ENCODE data around the gene VAMP5. TPM values are rescaled to one million over a fixed set of nuclear protein-coding genes. Genes with fewer than 3 reads are reported as not detected.
A peak's percentile ranks its signal among the peaks of the same experiment; 100 is the strongest.

The VAMP5 gene
- total RNA-seq (100 to 1,000 TPM in 1 of 4 donors, 10 to 100 TPM in 3; 79.1 to 113 (median 81.1) TPM), polyA plus RNA-seq (127 TPM)
- long read RNA-seq, donor 1, transcript VAMP5-201 (3 exons, 689 nt) = major isoform, 56 of 69 reads
- long read RNA-seq, donor 1, partial matches to known transcripts = 2 of 69 reads
- long read RNA-seq, donor 1, other reads (novel, unspliced or antisense) = 11 of 69 reads
- long read RNA-seq, donor 2, transcript VAMP5-201 (3 exons, 689 nt) = major isoform, 32 of 40 reads
- long read RNA-seq, donor 2, partial matches to known transcripts = 3 of 40 reads
- long read RNA-seq, donor 2, other reads (novel, unspliced or antisense) = 5 of 40 reads
- long read RNA-seq, donor 3, transcript VAMP5-201 (3 exons, 689 nt) = major isoform, 19 of 21 reads
- long read RNA-seq, donor 3, partial matches to known transcripts = 1 of 21 reads
- long read RNA-seq, donor 3, other reads (novel, unspliced or antisense) = 1 of 21 reads
- long read RNA-seq, donor 4, transcript VAMP5-201 (3 exons, 689 nt) = major isoform, 27 of 30 reads
- long read RNA-seq, donor 4, partial matches to known transcripts = 1 of 30 reads
- long read RNA-seq, donor 4, other reads (novel, unspliced or antisense) = 1 of 30 reads

DNA sequence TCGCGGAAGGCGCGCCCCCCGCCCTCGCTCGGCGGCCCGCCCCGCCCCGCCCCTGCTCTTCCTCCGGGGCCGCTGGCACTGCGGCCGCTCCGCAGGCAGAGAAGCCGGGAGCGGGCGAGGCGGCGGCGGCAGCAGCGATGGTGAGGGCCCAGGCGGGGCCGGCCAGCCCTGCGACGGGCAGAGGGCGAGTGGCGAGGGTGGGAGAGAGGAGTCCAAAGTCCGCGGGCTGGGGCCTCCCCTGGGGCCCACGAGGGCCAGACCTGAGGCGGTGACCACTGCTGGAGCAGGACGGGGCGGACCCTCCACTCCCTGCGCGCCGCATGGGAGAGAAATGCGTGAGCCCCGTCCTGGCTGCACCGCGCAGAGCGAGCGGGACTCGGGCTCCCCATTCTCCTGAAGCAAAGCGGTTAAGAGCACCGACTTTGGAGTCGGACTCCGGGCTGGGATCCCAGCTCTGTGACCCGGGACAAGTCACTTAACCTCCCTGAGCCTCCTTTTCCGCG is at the start of gene VAMP5:
Gene VAMP5 (plus strand): TSS at position 78 of the 503 bp plus-strand sequence. CDS start 60 bp downstream, at position 138.
- DNase-seq (peak; percentile 55 to 83 (median 82)), ATAC-seq (peak; percentile 58 to 64)
- Histone ChIP-seq H3K27ac (ENCODE audit: low read length) (peak within 1 kb of the TSS; percentile 95), H3K27me3 (ENCODE audit: control insufficient read depth, insufficient read depth) (no peaks in the 10 kb centered on the region), H3K4me3 (ENCODE audit: low read length) (peak within 1 kb of the TSS; percentile 71), H3K9me3 (ENCODE audit: control insufficient read depth, low read length) (no peaks in the 10 kb centered on the region), H3K4me1 (ENCODE audit: control insufficient read depth, insufficient read depth, low read length) (peaks cover 23% of the 10 kb centered on the region)
- intact Hi-C loops (cut with DNase I) = no loop called here
- 4% methylated on average over 52 of the region's 52 CpGs for WGBS

- WGBS = 71% methylated on average over 3 of the region's 3 CpGs
- Histone ChIP-seq H3K4me3 (ENCODE audit: low read length) (no peak overlapping the region), H3K27me3 (ENCODE audit: control insufficient read depth, insufficient read depth) (no peaks in the 10 kb centered on the region), H3K9me3 (ENCODE audit: control insufficient read depth, low read length) (no peaks in the 10 kb centered on the region), H3K4me1 (ENCODE audit: control insufficient read depth, insufficient read depth, low read length) (no peaks in the 10 kb centered on the region), H3K27ac (ENCODE audit: low read length) (no peak overlapping the region)
- intact Hi-C loops (cut with DNase I) = loop anchor here in 3 of 4 donors (5.0 kb wide), 2 partner anchors 33 to 98 kb away; no protein-coding TSS in a partner anchor
- ATAC-seq = no peak
- DNase-seq = no peak
Measured at GRCh38 chr2:85534881-85535280, 49.4 kb upstream of the VAMP5 start.

DNA sequence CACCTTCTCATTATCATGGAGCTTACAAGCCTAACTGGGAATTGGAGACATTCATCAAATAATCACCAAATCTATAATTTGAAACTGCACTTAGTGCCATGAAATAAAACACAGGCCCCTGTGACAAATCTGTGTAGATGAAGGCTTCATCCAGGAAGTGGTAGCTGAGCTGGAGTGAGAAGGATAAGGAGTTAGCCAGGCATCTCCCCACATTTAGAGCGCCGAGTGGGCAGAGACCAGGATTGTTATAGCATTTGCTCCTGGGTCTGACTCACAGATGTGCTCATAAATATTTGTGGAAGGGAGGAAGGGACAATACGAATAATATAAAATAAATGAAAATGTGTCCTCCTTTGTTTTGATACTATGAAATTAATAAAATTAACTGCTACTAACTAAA is 47.8 kb upstream of the VAMP5 start:
- WGBS = 81% methylated on average over 3 of the region's 3 CpGs
- no peak overlapping the region for H3K4me3 ChIP-seq (ENCODE audit: low read length)

DNA sequence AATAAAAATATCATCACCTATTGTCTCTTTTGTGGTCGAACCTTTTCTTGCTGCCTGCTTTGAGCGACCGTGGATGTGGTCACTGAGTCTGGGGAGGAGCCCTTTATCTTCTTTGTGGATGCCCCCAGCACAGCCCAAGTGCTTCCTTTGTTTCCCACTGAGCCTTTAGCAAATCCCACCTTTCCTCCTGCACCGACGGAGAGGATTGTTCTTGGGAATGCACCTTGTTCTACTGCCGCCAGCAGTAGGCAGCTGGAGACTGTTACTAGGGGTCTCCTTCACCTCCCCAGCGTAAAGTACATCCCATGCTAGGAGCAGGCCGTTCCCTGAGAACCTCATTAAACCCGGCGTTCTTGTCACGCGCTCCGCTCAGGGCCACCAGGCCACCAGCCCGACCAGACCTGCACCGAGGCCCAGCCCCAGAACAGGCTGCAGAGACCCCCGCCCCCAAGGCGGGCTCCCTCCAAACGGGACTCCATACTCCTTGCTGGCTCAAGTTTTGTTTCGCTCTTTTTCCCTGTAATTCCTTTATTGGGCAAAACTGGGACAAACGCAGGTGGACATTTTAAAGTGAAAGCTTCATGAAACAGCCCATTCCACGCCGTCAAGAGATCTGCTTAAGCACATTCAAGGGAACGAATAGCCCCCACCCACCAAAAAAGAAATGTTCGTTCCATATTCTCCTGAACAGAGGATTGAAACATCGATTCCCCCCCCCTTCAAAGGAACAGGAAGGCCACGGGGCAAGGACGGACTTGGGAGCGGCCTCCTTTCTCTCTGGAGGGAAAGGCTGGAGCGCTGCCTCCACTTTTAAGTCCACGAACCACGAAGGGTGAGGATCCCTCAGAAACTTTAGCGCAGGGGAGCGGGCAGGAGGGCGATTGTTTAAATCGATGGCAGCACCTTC is 46.4 kb upstream of the VAMP5 start:
- ATAC-seq (peak; percentile 24 to 26), DNase-seq (peak; percentile 53 to 81 (median 78))
- Histone ChIP-seq H3K4me3 (ENCODE audit: low read length) (peak overlapping the region; percentile 67), H3K4me1 (ENCODE audit: control insufficient read depth, insufficient read depth, low read length) (peaks cover 2% of the 10 kb centered on the region), H3K9me3 (ENCODE audit: control insufficient read depth, low read length) (no peaks in the 10 kb centered on the region), H3K27me3 (ENCODE audit: control insufficient read depth, insufficient read depth) (no peaks in the 10 kb centered on the region), H3K27ac (ENCODE audit: low read length) (peak overlapping the region; percentile 99)
- WGBS = 2% methylated on average over 35 of the region's 35 CpGs
- intact Hi-C loops (cut with DNase I) = loop anchor here in 3 of 4 donors (5.0 kb wide), 2 partner anchors 36 to 101 kb away; no protein-coding TSS in a partner anchor

More for the DNA sequence above, 47.8 kb upstream of the VAMP5 start:
- Histone ChIP-seq H3K4me1 (ENCODE audit: control insufficient read depth, insufficient read depth, low read length) (no peaks in the 10 kb centered on the region), H3K9me3 (ENCODE audit: control insufficient read depth, low read length) (no peaks in the 10 kb centered on the region), H3K27me3 (ENCODE audit: control insufficient read depth, insufficient read depth) (no peaks in the 10 kb centered on the region), H3K27ac (ENCODE audit: low read length) (no peak overlapping the region)
- DNase-seq (no peak), ATAC-seq (no peak)
- intact Hi-C loops (cut with DNase I) = loop anchor here in 3 of 4 donors (5.0 kb wide), 2 partner anchors 34 to 99 kb away; no protein-coding TSS in a partner anchor

- intact Hi-C loops (cut with DNase I) = loop anchor here in 3 of 4 donors (5.0 kb wide), 2 partner anchors 36 to 101 kb away; no protein-coding TSS in a partner anchor
- DNase-seq = peak; percentile 95 to 98 (median 98)
- peak; percentile 93 to 95 for ATAC-seq
- H3K4me3 ChIP-seq (ENCODE audit: low read length) = peak within 1 kb of the TSS; percentile 67
- H3K4me1 ChIP-seq (ENCODE audit: control insufficient read depth, insufficient read depth, low read length) = peaks cover 2% of the 10 kb centered on the region
- WGBS = under 1% methylated on average over 92 of the region's 92 CpGs
- no peaks in the 10 kb centered on the region for H3K27me3 ChIP-seq (ENCODE audit: control insufficient read depth, insufficient read depth)
- peak within 1 kb of the TSS; percentile 99 for H3K27ac ChIP-seq (ENCODE audit: low read length)
- H3K9me3 ChIP-seq (ENCODE audit: control insufficient read depth, low read length) = no peaks in the 10 kb centered on the region
Measured at GRCh38 chr2:85538507-85539360, 45.5 kb upstream of the VAMP5 start, which contains the start of gene MAT2A. TSS of gene MAT2A (plus strand) at chr2:85539168. CDS start at chr2:85539288, 120 bp downstream.

DNA sequence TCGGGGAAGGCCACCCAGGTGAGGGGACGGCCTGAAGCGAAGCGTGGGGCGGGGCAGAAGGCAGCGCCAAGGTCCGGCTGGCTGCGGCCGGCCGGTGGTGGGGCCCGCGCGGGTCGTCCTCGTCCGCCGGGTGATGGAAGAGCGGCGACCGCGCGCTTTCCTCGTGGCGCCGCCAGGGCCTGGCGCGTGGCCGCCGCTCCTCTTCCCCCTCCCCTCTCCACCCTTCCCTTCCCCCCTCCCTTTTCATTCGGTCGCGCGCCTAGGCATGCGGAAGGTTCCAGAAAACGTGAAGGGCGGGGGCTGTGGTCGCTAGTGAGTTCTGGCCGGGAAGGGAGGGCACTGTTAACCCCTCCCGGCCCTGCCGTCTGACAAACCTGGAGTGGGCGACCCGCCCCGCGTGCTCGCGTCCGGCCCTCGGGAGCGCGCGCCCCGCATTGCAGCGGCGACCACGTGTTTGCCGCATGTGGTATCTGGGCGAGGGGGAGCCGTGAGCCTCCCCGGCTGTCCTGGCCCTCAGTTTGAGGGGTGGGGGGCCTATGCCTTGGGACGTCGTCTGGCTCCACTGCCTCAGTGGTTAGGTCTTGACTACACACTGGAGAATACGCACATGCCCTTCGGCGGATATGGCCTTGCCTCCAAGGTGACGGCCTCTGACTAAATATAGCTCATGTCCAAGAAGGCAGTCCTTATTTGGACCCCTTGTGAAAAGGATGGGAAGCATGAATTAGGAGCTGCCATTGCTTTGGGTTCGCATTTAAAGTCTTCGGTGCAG is 44.7 kb upstream of the VAMP5 start:
- no peaks in the 10 kb centered on the region for H3K27me3 ChIP-seq (ENCODE audit: control insufficient read depth, insufficient read depth)
- intact Hi-C loops (cut with DNase I) = loop anchor here in 3 of 4 donors (5.0 kb wide), 2 partner anchors 37 to 102 kb away; no protein-coding TSS in a partner anchor
- peak overlapping the region; percentile 96 for H3K27ac ChIP-seq (ENCODE audit: low read length)
- H3K9me3 ChIP-seq (ENCODE audit: control insufficient read depth, low read length) = no peaks in the 10 kb centered on the region
- H3K4me1 ChIP-seq (ENCODE audit: control insufficient read depth, insufficient read depth, low read length) = peaks cover 2% of the 10 kb centered on the region
- under 1% methylated on average over 67 of the region's 67 CpGs for WGBS
- H3K4me3 ChIP-seq (ENCODE audit: low read length) = peak overlapping the region; percentile 67
- ATAC-seq (peak; percentile 66 to 69), DNase-seq (peak; percentile 80 to 91 (median 87))

GRCh38 chr2:85540133-85540648 is 44.0 kb upstream of the VAMP5 start:
- WGBS = 6% methylated on average over 11 of the region's 11 CpGs
- no peaks in the 10 kb centered on the region for H3K27me3 ChIP-seq (ENCODE audit: control insufficient read depth, insufficient read depth)
- DNase-seq (no peak), ATAC-seq (no peak)
- peaks cover 2% of the 10 kb centered on the region for H3K4me1 ChIP-seq (ENCODE audit: control insufficient read depth, insufficient read depth, low read length)
- intact Hi-C loops (cut with DNase I) = no loop called here
- peak overlapping the region; percentile 96 for H3K27ac ChIP-seq (ENCODE audit: low read length)
- peak overlapping the region; percentile 67 for H3K4me3 ChIP-seq (ENCODE audit: low read length)
- no peaks in the 10 kb centered on the region for H3K9me3 ChIP-seq (ENCODE audit: control insufficient read depth, low read length)

DNA sequence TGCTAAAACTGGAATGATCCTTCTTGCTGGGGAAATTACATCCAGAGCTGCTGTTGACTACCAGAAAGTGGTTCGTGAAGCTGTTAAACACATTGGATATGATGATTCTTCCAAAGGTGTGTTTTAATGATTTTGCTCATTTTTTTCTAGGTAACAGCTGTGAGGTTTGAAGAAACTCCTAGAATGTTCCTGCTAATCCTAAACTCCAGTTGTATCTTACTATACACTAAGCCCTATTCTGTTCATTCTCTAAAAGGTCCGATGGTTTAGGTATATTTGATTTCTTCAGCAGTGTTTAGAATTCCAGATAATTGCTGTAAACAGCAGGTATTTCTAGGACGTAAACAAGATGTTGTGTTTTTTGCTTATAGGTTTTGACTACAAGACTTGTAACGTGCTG is 43.0 kb upstream of the VAMP5 start:
- ATAC-seq (no peak), DNase-seq (no peak)
- intact Hi-C loops (cut with DNase I) = no loop called here
- H3K9me3 ChIP-seq (ENCODE audit: control insufficient read depth, low read length) = no peaks in the 10 kb centered on the region
- WGBS = 46% methylated on average over 4 of the region's 4 CpGs
- H3K27me3 ChIP-seq (ENCODE audit: control insufficient read depth, insufficient read depth) = no peaks in the 10 kb centered on the region
- peaks cover 2% of the 10 kb centered on the region for H3K4me1 ChIP-seq (ENCODE audit: control insufficient read depth, insufficient read depth, low read length)
- H3K4me3 ChIP-seq (ENCODE audit: low read length) = peak overlapping the region; percentile 67
- H3K27ac ChIP-seq (ENCODE audit: low read length) = no peak overlapping the region
